ENCODE measurements around the gene COP1.

GRCh38 chr1:176199707-176200106, 7.4 kb downstream of the COP1 start:
- TF ChIP-seq EZH2 (IDR thresholded peaks at IDR 0.05; ENCODE audit: low read depth, low read length, severe bottlenecking), result no peak
- no peak for TF ChIP-seq POLR2A (IDR thresholded peaks at IDR 0.05; ENCODE audit: control extremely low read depth in 1 of 2, low read depth in 2 of 2, low read length in 2 of 2)
